GM19328 (cell line): ENCODE results near the gene TNS1.

Source experiments
- ATAC-seq: cut with Tn5 transposase; IDR thresholded peaks from one replicate; pipeline ENCODE4 v1.9.1; 2021; ENCODE audit warnings: mild to moderate bottlenecking, moderate library complexity; ENCODE audit not compliant: unreplicated experiment

Gene TNS1

DNA sequence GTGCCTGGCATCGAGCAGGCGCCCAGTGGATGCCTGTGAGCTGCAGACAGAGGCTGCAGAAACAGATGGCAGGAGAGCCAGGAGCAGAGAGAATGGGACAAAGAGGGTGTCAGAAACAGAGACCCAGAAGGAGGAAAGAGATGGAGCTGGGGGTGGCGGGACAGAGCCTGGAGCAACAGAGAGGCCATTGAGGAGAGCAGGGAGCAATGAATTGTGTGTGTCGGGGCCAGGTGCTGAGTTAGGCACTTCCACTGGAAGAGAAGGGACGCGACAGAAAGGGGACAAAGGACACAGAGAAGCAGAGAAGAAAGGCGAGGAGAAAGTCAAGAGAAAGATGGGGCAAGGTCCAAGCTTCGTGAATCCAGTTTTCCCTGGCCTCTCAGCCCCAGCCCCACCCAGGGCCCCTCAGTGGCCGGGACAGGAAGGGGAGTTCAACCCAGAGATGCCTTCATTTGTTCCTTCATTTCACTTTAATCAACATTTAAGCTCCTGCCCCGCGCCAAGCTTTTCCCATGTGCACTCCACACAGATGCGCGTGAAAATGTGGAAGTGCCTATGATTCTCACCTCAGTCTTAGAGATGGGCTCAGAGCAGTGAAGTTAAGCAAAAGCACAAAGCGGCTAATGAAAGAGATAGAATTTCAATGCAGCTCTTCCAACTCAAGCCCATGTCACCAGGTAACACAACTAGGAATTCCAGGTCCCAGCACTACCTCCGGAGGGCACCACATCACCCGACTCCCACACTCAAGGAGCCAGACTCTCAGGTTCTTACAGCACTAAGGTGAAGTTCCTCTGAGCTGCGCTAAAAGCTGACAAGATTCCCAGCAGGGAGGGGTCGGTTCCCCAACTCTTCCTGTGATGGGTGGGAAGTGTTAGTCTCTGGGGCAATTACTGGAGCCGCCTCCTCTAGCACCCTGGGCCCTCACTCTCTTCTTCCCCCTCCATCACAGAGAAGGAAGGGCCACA is 55.1 kb downstream of the TNS1 start:
- ATAC-seq = no peak

DNA sequence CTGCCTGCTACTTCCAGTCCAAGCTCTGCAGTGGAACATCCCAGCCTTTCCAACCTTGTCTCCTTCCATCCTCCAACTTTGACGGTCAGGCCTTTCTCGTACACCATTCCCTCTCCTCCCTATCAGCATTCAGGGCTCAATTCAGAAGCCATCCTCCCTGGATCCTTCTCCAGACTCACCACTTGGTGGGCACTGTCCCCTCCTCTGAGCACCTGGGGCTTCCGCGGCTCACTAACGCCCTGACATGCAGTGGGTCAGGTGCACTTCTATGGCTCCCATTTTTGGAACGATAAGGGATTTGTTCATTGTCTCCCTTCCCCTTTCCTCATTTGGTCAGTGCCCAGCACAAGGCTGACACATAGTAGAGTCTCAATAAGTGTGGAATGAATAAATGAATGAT is 56.7 kb downstream of the TNS1 start:
- no peak for ATAC-seq

DNA sequence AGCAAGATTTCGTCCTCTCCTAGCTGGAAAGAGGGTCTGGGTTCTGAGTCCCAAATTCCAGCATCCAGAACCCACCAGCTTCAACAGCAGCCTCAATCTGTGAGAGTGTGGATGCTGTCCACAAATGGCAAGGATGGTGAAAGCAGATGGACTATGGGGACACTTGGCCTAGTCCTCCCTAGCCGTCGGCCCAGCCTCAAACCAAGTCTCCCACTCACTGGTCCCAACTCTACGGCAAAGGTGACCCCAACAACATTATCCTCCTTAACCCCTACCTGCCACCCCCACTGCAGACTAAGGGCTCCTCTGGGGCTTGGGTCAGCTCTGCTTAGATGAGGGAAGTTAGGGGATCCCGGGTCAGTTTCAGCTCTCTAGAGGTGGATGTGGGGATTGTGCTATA is 57.3 kb downstream of the TNS1 start:
- ATAC-seq = no peak

DNA sequence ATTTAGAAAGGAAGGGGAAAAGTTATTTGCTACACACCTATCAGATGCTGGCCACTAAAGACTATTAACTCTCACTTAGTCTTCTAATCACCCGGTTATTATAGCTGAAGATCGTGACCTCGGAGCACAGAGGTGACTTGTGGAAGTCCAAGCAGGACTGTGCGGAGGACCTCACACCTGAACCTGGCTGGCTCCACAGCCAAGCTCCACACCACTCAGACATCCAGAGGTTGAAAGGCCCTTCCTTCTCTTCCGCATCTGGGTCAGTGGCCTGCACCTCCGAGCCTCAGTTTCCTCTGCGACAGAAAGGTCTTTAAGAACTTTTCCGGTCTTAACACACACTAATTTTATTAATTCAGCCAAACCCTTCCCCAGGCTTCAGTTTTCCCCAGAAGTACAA is 57.9 kb downstream of the TNS1 start:
- ATAC-seq = no peak

DNA sequence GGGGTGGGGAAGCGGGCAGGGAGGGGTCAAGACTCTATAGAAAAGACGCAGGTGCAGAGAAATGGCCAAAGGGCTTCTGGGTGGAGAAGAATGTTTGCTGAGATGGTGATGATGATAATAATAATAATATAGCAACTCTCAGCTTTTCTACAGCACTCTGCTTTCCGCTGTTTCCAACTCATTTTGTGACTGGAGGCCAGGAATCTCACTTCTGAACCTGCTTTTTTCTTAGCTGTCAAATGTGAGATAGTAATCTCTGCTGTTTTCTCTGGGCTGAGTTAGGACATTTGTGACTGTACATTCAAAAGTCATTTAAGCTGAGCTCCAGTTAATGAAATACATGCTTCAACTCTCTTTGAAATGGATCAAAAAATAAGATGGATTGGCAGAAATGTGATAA is 58.4 kb downstream of the TNS1 start:
- ATAC-seq = no peak

DNA sequence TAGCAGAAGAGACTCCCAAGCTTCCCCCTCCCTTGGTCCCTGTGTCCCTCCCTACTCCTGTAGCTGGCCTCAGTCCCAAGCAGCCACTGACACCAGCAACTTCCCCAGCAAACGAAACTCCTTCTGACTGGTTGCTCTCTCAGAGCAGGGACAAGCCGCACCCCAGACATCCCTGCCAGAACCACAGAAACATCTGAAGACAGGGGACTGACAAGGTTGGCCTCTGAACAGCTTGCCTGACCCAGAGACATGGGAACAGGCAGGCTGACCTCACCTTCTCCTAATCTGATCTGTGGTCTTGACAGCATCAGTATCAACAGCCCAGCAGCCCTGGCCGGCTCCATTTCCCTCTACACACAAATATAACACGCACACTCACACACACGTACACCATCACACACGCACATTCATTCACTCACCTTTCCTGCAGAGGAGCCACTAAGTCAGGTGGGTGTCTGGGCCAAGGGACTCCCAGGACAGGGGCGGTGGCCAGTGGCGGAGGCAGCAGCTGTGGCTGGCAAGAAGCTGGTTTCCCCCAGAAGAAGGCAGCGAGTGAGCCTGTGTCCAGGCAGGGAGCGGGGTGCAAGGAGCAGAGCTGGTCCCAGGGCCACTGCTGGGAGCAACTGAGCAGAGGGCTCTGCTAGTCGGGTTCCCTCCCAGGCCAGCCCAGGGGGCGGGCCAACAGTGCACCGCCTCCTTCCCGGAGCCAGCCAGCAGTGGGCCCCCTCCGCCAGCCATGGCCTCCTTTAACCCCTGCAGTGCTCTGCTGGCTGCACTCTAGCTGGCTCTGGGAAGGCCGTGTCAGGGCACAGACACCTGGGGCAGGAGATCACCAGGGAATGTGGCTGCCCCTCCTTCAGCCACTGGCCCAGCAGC is 59.1 kb downstream of the TNS1 start:
- ATAC-seq = no peak

DNA sequence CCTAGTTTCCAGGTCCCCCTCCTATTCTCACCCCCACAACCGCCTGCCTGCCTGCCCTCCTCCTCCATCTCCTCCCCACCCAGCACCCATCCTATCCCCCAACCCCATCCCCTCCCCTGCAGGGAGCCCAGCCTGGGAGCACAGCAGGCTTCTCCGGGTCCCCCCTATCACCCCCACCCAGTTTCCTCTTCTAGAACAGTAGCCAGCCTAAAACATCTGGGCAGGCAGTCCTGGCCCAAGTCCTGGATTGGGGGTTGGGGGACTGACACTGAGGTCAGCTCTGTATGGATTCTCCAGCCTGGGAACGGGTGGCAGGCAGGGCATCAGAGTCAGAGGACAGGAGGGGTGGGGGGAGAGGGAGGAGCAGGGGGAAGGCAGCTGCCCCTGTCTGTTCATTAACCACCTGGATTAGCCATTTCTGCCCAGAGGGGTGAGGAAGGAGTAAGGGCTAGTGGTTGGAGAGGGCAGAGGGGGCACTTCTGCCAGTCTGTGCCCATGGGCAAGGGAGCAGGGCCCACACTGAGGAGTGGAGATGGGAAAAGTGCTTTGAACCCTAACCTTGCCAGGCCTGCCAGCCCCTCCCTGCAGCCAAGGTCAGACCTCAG is 60.0 kb downstream of the TNS1 start:
- no peak for ATAC-seq

DNA sequence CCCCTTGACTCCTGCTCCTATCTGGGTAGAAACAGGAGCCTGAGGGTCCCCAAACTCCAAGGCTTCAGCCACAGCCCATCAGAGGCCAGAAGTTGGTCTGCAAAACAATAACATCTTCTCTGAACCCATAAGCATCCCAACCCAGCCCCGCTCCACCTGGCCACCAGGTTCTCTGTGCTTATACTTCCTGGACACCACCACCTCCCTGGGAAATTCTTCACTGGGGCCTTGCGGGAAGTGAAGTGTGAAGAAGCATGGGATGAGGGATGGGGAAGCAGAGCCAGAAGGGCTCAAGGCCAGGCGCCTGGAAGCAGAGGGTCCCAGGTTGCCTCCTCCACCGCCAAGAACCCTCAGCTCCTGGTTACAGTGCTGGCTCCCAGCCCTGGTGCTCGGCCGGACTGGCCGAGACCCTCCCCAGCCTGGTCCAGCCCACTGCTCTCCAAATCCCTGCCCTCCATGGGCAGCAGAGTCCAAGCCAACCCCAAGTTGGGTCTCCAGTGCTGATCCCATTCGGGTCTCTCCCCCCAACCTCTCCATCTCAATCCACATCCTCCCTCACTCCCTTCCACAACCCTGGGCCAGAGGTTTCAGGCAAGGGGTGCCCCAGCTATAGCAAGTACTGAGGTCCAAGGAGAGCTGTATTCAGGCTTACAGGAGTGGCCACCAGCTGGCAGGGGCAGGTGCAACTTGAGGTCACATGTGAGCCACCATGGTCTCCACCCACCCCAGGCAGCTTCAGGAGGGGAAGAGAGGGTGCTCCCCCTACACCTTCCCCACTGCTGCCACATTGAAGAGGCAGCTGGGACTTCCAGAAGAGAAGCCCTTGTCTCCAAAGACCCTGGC is 60.7 kb downstream of the TNS1 start:
- ATAC-seq = no peak

DNA sequence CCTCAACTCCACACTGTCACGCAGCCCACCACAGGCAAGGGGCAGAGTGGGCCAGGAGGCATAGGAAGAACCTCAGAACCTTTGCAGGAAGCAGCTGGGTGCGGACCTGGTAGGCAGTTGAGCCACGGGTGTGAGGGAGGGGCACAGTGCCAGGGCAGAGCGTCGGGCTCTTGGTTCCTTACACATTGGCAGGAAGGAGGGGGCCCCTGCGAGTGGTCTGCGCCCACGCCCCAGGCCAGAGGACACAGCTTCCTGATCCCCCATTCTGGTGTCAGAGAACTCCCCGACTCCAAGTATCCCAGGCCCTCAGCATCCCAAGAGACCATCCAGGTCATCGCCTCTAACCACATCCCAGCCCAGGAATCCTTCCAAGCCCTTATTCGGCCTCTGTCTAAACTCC is 61.5 kb downstream of the TNS1 start:
- ATAC-seq = no peak

DNA sequence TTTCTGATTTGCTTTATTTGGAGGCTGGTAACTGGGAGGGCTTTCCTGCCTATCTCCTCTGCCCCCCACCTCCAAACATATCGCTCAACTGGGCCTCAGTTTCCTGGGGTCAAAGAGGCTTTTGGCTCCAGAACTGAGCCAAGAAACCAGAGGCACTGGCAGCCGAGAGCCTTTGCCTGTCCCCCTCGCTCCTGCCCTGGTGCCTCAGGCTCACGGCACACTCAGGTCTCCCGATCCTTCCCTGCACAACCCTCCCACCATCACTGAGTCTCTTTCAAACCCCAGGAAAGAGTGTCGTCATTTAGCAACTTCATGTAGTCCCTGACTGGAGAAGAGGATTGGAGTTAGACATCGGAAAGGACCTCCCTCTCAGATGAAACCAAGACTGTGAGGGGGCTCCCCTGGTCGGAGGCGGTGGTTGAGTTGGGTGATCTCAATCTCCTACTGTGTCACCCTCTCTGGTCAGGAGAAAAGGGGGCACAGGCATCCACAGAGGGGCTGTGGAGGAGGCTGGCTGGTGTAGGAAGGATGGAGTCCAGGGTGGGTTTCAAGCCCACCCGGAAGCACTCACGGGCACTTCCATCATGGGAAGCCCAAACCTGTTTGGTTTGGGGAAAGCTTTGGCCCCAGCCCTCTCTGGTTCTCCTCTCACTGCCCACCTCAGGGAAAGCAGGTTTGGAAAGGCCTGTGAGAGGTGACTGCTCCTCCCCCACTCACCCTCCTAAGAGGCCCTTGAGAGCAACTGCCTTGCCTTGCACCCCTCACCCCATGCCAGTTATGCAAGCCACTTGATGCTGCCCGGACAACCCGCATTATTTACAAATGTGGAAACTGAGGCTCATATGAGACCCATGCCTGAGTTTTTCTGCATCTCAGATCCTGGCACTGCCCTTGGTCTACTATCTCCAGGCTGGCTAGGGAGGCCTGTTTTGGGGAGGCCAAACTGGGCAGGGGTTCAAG is 62.3 kb downstream of the TNS1 start:
- ATAC-seq = no peak

DNA sequence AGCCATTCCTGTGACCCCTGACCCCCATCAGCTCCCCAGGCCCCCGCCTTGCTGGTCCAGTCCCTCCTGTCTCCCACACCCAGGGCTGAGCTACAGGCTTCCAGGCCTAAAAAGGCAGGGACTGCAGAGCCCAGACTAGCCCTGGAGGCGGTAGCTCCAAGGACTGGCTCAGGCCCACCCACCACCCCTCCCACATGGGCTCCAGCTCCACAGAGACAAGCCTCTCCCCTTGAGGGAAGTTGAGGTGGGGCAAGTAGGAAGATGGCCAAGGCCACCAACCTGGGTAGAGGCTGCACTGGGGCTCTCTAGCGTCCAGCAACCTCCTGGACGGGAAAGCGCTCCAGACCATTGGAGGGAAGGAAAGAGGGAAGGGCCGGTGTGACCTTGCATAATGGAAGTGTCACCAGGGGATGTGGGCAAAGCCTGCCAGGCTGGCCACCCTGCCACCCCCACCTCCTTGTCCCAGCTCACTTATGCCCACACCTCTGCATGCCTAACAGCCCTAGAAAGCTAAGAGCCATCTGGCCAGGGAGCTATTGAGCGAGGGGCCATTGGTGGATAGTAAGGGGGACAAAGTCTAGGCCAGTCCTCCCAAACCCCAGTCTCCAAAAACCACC is 63.1 kb downstream of the TNS1 start:
- no peak for ATAC-seq

DNA sequence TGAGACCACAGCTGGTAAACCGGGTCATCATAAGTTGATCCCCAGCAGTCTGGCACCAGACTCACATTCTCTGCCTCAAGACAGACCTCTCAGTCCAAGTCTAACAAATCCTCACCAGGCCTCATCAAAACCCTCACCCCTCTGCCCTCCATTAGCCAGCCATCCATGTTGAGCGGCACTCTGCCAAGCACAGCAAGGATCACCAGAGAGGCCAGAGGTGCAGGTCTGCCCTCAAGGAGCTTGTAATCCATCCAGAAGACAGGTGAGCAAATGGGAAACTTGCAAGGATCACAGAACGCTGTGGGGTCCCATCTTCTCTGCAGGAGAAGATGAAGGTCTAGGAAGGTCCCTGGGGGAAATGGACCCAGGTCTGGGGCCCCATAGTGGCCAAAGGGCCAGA is 63.6 kb downstream of the TNS1 start:
- no peak for ATAC-seq

DNA sequence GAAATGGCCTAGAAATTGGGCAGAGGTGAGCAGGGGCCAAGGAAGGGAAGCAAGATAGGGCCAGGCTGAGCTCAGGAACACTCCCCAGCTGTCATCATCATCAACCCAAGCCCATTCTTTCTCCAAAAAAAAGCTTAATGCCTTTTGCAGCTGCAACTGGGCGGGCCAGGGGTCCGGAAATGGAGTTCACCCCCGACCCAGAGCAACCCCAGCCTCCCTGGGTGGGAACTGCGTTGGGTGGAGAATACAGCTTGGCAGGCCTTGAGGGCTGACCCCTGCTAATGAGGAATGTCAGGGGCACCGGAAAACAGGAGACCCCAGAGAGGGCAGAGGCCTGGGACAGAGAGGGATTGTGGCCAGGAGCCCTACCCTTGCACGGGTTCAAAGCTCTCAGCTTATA is 64.8 kb downstream of the TNS1 start:
- ATAC-seq = no peak

DNA sequence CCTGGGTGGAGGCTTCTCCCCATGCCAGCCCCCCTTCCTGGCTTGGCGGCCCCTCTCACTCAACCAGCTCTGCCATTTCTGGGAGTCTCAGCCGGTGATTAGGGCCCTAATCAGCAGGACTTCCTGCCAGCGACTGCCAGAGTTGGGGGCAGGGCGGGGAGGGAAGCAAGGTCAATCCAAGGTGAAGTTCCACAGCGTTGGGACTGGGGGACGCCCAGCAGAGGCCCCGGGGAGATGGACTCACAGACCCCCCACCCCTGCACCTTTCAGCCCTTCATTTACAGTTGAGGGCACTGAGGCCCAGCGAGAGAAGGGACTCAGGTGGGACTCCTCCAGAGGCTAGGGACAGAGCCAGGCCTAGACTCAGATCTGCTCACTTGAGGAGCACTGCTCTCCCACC is 65.3 kb downstream of the TNS1 start:
- ATAC-seq = no peak

DNA sequence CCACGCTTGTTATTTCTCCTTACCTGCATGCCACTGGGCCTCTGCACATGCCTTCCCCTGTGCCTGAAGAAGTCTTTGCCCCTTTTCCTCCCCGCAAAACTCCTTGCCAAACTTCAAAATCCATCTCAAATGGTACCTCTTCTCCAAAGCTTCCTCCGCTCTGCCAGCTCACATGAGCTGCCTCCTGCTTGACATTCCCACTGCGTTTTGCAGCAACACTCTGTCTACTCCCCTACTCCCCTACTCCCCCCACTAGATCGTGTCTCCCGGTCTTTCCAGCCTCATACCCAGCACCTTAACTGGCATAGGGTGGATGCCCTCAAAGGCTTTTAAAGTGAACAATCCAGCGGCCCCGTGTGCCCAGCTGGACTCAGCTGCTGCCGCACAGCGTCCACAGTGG is 65.8 kb downstream of the TNS1 start:
- no peak for ATAC-seq

DNA sequence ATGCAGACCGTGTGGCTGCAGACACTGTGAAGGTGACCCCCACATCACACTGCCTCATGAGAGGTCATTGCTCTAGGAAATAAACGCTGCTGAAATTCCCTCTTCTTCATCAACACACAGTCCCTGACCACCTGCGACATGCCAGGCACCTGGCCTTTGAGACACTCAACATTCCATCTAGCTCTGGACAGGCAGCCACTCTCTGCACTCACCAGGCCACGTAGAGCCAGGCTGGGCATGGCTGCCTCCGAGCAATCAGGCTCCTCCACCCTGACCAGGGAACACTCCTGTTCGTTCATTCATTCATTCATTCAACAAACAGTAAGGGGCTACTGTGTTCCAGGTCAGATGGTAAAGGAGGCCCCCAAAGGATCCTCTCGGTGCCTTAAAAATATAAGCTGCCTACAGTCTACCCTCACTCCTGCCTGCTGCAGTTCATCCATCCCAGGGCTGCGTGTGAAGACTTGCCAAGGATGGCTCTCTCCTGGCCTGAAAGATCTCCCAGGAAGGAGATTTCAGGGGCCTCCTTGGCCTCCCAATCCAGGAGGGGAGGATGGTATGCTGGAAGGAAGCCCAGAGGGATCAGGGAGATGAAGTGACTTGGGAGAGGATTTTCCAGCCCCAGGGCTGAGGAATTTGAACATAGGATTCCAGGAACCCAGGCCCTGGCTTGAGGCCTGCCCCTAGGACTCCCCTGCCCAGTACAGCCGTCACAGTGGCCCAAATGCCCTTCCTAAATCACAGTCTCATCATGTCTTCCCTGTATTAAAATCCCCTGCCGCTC is 66.7 kb downstream of the TNS1 start:
- no peak for ATAC-seq

DNA sequence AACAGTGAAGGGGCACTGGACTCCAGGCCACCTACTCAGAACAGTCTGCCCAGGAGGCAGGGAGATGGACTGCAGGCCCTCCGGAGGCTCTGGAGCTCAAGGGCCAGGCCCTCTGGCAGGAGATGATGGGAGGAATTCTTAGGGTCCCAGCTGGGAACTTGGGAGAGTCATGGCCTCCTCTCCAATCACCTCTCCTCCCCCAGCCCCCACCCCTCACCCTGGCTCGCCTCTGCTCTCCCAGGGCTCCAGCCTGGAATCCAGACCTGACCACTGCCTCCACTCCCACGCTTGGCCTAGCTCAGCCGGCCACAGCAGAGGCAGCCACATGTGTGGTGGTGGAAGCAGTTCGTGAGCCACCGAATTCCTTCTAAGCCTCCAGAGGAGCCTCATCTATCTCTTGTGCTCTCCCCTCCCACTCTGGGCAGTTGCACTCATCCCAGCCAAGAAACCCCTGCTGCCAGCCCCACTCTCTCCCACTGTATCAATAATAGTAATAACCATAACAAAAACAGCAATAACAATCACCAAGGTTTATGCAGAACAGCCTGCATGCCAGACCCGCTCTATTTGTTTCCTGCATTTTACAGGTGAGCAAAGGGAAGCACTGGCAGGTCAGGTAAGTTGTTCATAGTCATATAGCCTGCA is 67.4 kb downstream of the TNS1 start:
- ATAC-seq = no peak
